H1 (cell line): ENCODE measurements around the gene RUVBL2. TPM values are rescaled to one million over a fixed set of nuclear protein-coding genes. Genes with fewer than 3 reads are reported as not detected.

Experiments used
- CTCF ChIA-PET: fragments of 300-600 bp; sonication (Branson Sonifier 250); formaldehyde crosslinking; loops from one replicate; lab custom pipeline; 2021; ENCODE audit not compliant: partially characterized antibody; lab: Charles Lee
- POLR2A ChIA-PET: fragments of 300-600 bp; sonication (Branson Sonifier 250); formaldehyde crosslinking; loops from one replicate; lab custom pipeline; 2021; ENCODE audit warnings: inconsistent platforms; ENCODE audit not compliant: partially characterized antibody; lab: Charles Lee
- DNase-seq, 2 experiments: peaks; one replicate each; pipeline versions ENCODE4 v3.0.0 to v3.0.0-alpha.2; 2010 to 2022; ENCODE audit warnings: low spot score in 2 of 2, low read depth in 1 of 2, mixed read lengths in 1 of 2
- FAIRE-seq: peaks from 2 replicates; lab custom pipeline; 2011; peaks lifted over from hg19 to GRCh38; lab: Jason Lieb, UNC
- H2AFZ ChIP-seq: 2 replicates; pipeline ENCODE4 v1.8.1; 2012; ENCODE audit warnings: low read length, inconsistent platforms
- H2AK5ac ChIP-seq: 2 replicates; pipeline ENCODE4 v1.6.1; 2013; ENCODE audit warnings: low read depth, low read length
- H2BK120ac ChIP-seq: replicated peaks from 2 replicates; pipeline ENCODE3; 2013; ENCODE audit warnings: low read depth, low read length, inconsistent platforms
- H2BK12ac ChIP-seq: 2 replicates; pipeline ENCODE4 v1.6.1; 2013; ENCODE audit warnings: low read depth, low read length
- H2BK15ac ChIP-seq: 2 replicates; pipeline ENCODE4 v1.6.1; 2013; ENCODE audit warnings: low read length
- H2BK20ac ChIP-seq: 2 replicates; pipeline ENCODE4 v1.6.1; 2013; ENCODE audit warnings: low read length
- H2BK5ac ChIP-seq: 2 replicates; pipeline ENCODE4 v1.6.1; 2013; ENCODE audit warnings: low read depth, low read length
- H3K14ac ChIP-seq: 2 replicates; pipeline ENCODE4 v1.6.1; 2013; ENCODE audit warnings: inconsistent platforms; ENCODE audit not compliant: insufficient read length
- H3K18ac ChIP-seq: 2 replicates; pipeline ENCODE4 v1.6.1; 2013; ENCODE audit warnings: low read length; ENCODE audit errors: extremely low read depth
- H3K23ac ChIP-seq: 2 replicates; pipeline ENCODE4 v1.6.1; 2013; ENCODE audit warnings: inconsistent platforms; ENCODE audit not compliant: insufficient read length
- H3K23me2 ChIP-seq: 2 replicates; pipeline ENCODE4 v1.6.1; 2013; ENCODE audit warnings: low read depth, low read length
- H3K27ac ChIP-seq: 2 replicates; pipeline ENCODE4 v1.6.1; 2011; ENCODE audit warnings: low read depth, low read length, inconsistent platforms
- H3K27me3 ChIP-seq, 4 experiments: replicated peaks in 1 of 4; 1 replicate in 1 of 4; 2 replicates in 3 of 4; pipeline versions ENCODE4 v1.6.1 to v1.8.1; 2011 to 2013; ENCODE audit warnings: low read length in 3 of 4, mild to moderate bottlenecking in 3 of 4, inconsistent platforms in 2 of 4, mixed read lengths in 2 of 4, moderate library complexity in 1 of 4; ENCODE audit not compliant: control insufficient read depth in 3 of 4, insufficient read depth in 3 of 4; ENCODE audit errors: extremely low read depth in 1 of 4
- H3K36me3 ChIP-seq, 4 experiments: 2 replicates each; pipeline versions ENCODE4 v1.6.1 to v1.8.1; 2011 to 2013; ENCODE audit warnings: mild to moderate bottlenecking in 4 of 4, low read length in 3 of 4, moderate library complexity in 2 of 4, control low read depth in 1 of 4, inconsistent platforms in 1 of 4; ENCODE audit not compliant: insufficient read depth in 4 of 4, control insufficient read depth in 2 of 4
- H3K4ac ChIP-seq: replicated peaks from 2 replicates; pipeline ENCODE3; 2013; ENCODE audit warnings: low read length, low read depth, mixed read lengths, inconsistent platforms; ENCODE audit not compliant: insufficient read length
- H3K4me1 ChIP-seq, 4 experiments: replicated peaks in 1 of 4; 1 replicate in 1 of 4; 2 replicates in 3 of 4; pipeline versions ENCODE4 v1.6.1 to v1.8.1; 2011 to 2013; ENCODE audit warnings: low read length in 3 of 4, inconsistent platforms in 2 of 4, mixed read lengths in 1 of 4; ENCODE audit not compliant: insufficient read depth in 4 of 4, control insufficient read depth in 3 of 4
- H3K4me2 ChIP-seq, 2 experiments: 2 replicates each; pipeline versions ENCODE4 v1.6.1 to v1.8.1; 2011 to 2013; ENCODE audit warnings: low read depth in 2 of 2, low read length in 2 of 2, control low read depth in 1 of 2, inconsistent platforms in 1 of 2, mild to moderate bottlenecking in 1 of 2; ENCODE audit not compliant: insufficient read depth in 1 of 2
- H3K4me3 ChIP-seq, 4 experiments: fragments of 200-600, 300-600 bp in 1 of 4; sonication (generic), shearing (Covaris generic), sonication (Bioruptor Twin) in 1 of 4; 2 replicates each; pipeline versions ENCODE4 v1.5.1 to v1.8.1; 2011 to 2016; ENCODE audit warnings: low read length in 4 of 4, low read depth in 3 of 4, control low read depth in 2 of 4, inconsistent platforms in 2 of 4, mild to moderate bottlenecking in 2 of 4, mixed read lengths in 1 of 4, moderate library complexity in 1 of 4; ENCODE audit not compliant: insufficient read depth in 2 of 4; ENCODE audit errors: extremely low read depth in 1 of 4
- H3K56ac ChIP-seq: replicated peaks from 2 replicates; pipeline ENCODE3; 2013; ENCODE audit warnings: low read depth, mild to moderate bottlenecking, mixed read lengths, low read length, inconsistent platforms; ENCODE audit not compliant: insufficient read length
- H3K79me1 ChIP-seq: 2 replicates; pipeline ENCODE4 v1.6.1; 2013; ENCODE audit warnings: low read depth, low read length, control low read depth
- H3K79me2 ChIP-seq, 2 experiments: 2 replicates each; pipeline versions ENCODE4 v1.6.1 to v1.8.1; 2012 to 2013; ENCODE audit warnings: low read length in 2 of 2, mild to moderate bottlenecking in 2 of 2, inconsistent platforms in 1 of 2; ENCODE audit not compliant: insufficient read depth in 2 of 2, control insufficient read depth in 1 of 2
- H3K9ac ChIP-seq, 4 experiments: replicated peaks in 1 of 4; 1 replicate in 1 of 4; 2 replicates in 3 of 4; pipeline versions ENCODE4 v1.6.1 to v1.8.1; 2011 to 2013; ENCODE audit warnings: low read depth in 3 of 4, low read length in 3 of 4, control low read depth in 2 of 4, mild to moderate bottlenecking in 2 of 4, moderate library complexity in 2 of 4, inconsistent platforms in 1 of 4; ENCODE audit errors: extremely low read depth in 1 of 4
- H3K9me3 ChIP-seq, 2 experiments: 2 replicates each; pipeline versions ENCODE4 v1.6.1 to v1.8.1; 2012 to 2013; ENCODE audit warnings: mild to moderate bottlenecking in 2 of 2, moderate library complexity in 2 of 2, control low read depth in 1 of 2, inconsistent platforms in 1 of 2, low read depth in 1 of 2, low read length in 1 of 2, mixed read lengths in 1 of 2; ENCODE audit not compliant: insufficient read depth in 2 of 2
- H4K20me1 ChIP-seq, 2 experiments: replicated peaks in 1 of 2; 2 replicates each; pipeline versions ENCODE3 to v1.8.1; 2011 to 2013; ENCODE audit warnings: inconsistent platforms in 2 of 2, low read length in 2 of 2, mild to moderate bottlenecking in 1 of 2; ENCODE audit not compliant: insufficient read depth in 2 of 2, control insufficient read depth in 1 of 2
- H4K5ac ChIP-seq: 2 replicates; pipeline ENCODE4 v1.6.1; 2013; ENCODE audit warnings: low read length, low read depth, mixed read lengths, inconsistent platforms; ENCODE audit not compliant: insufficient read length
- H4K8ac ChIP-seq: 2 replicates; pipeline ENCODE4 v1.8.0; 2013; ENCODE audit warnings: mild to moderate bottlenecking, moderate library complexity, low read length, inconsistent platforms; ENCODE audit not compliant: insufficient read depth; ENCODE audit errors: extremely low read depth
- H4K91ac ChIP-seq: replicated peaks from 2 replicates; pipeline ENCODE3; 2013; ENCODE audit warnings: low read length, mixed read lengths, inconsistent platforms; ENCODE audit not compliant: insufficient read length
- ATF2 ChIP-seq: IDR thresholded peaks from 2 replicates; pipeline ENCODE4 v1.6.1; 2012; ENCODE audit warnings: low read length, inconsistent platforms
- ATF3 ChIP-seq: IDR thresholded peaks from 2 replicates; pipeline ENCODE4 v1.6.1; 2011; ENCODE audit warnings: low read depth, mild to moderate bottlenecking, low read length; ENCODE audit not compliant: insufficient read depth
- EZH2 ChIP-seq: fragments of 200-600 bp; sonication (generic); IDR thresholded peaks from 2 replicates; pipeline ENCODE4 v1.7.1; 2012; ENCODE audit warnings: low read depth, mild to moderate bottlenecking, moderate library complexity, low read length, inconsistent platforms; ENCODE audit not compliant: severe bottlenecking
- GABPA ChIP-seq: IDR thresholded peaks from 2 replicates; pipeline ENCODE4 v1.6.1; 2011; ENCODE audit warnings: mild to moderate bottlenecking, low read length, moderate library complexity, borderline replicate concordance; ENCODE audit not compliant: insufficient read depth
- NRF1 ChIP-seq: IDR thresholded peaks from 2 replicates; pipeline ENCODE4 v1.6.1; 2011; ENCODE audit warnings: mild to moderate bottlenecking, low read depth, low read length, improper control_type of control experiment
- SAP30 ChIP-seq: fragments of 300-600 bp; sonication (generic); IDR thresholded peaks from 2 replicates; pipeline ENCODE4 v1.7.1; 2012; ENCODE audit warnings: low read length, moderate library complexity, mild to moderate bottlenecking, inconsistent platforms; ENCODE audit not compliant: insufficient read depth, insufficient replicate concordance
- SP2 ChIP-seq: IDR thresholded peaks from 2 replicates; pipeline ENCODE4 v1.6.1; 2012; ENCODE audit warnings: mild to moderate bottlenecking, low read length, inconsistent platforms
- TAF1 ChIP-seq: IDR thresholded peaks from 2 replicates; pipeline ENCODE4 v1.6.1; 2011; ENCODE audit warnings: mild to moderate bottlenecking, low read depth, low read length
- USF2 ChIP-seq: IDR thresholded peaks from 2 replicates; pipeline ENCODE4 v1.6.1; 2011; ENCODE audit warnings: low read length, improper control_type of control experiment
- WGBS, 2 experiments: shearing (Covaris generic) in 1 of 2; methylation state at CpG; one replicate each; pipeline versions ENCODE4 v1.1.6 to v1.1.7; 2013 to 2015; ENCODE audit warnings: low lambda C conversion rate in 2 of 2, mixed read lengths in 2 of 2, inconsistent platforms in 1 of 2, low coverage in 1 of 2, missing lambda C conversion rate in 1 of 2; ENCODE audit not compliant: insufficient replicate concordance in 2 of 2, insufficient coverage in 1 of 2, insufficient read length in 1 of 2; ENCODE audit errors: extremely low coverage in 1 of 2, missing lambda C conversion rate in 1 of 2; 5-methylcytosine and 5-hydroxymethylcytosine counted together
- polyA plus RNA-seq, 7 experiments: library from polyadenylated mRNA; depleted of rRNA in 3 of 7; stranded (reverse) in 5 of 7; unstranded in 2 of 7; fragments of >200 nt in 5 of 7; fragments of 200-250 nt in 2 of 7; gene quantifications; 1 replicate in 5 of 7; 2 replicates in 1 of 7; 4 replicates in 1 of 7; pipeline versions ENCODE4 v1.2.1 to v1.2.3, GENCODE V29; 2011 to 2013; ENCODE audit warnings: missing spikeins in 2 of 7, mixed read lengths in 2 of 7
- total RNA-seq: library from RNA; stranded (reverse); fragmentation: NEBNext Ultra II Directional; extraction: Animal tissue kit (Norgen Biotek cat#: 25700); gene quantifications from 2 replicates; pipeline ENCODE4 v1.2.1, GENCODE V29; 2021

RUVBL2 gene
- total and polyA plus RNA-seq, 2 of the 8 experiments (the other 6 are each of a cell fraction or from before 2014, with no cell fraction given): 152 to 247 TPM

- peaks cover 5% of the 10 kb centered on the region for H3K79me1 ChIP-seq
- no peak overlapping the region for H2BK15ac ChIP-seq
- H4K20me1 ChIP-seq: peaks cover 3 to 16% of the 10 kb centered on the region in 2 experiments
- no peak overlapping the region for H3K56ac ChIP-seq
- no peak overlapping the region for H3K14ac ChIP-seq
- no peak overlapping the region for H2AFZ ChIP-seq
- no peak overlapping the region for H3K4ac ChIP-seq
- no peak overlapping the region for H3K9ac ChIP-seq
- H3K27me3 ChIP-seq: no peaks in the 10 kb centered on the region
- no peak overlapping the region for H4K91ac ChIP-seq
- peaks cover 17% of the 10 kb centered on the region; the same call in 1 of the 2 replicates for H3K23me2 ChIP-seq
- no peak overlapping the region for H2BK20ac ChIP-seq
- no peak overlapping the region for H3K23ac ChIP-seq
- H2BK120ac ChIP-seq: no peak overlapping the region
- TF ChIP-seq SP2: no peak
- TF ChIP-seq NRF1: no peak
- TF ChIP-seq EZH2: no peak
- no peak for TF ChIP-seq ATF3
- no peak for TF ChIP-seq GABPA
- TF ChIP-seq ATF2: no peak
- no peak for TF ChIP-seq TAF1
- TF ChIP-seq USF2: no peak
- TF ChIP-seq SAP30: no peak
- H2AK5ac ChIP-seq: no peak overlapping the region
- H3K36me3 ChIP-seq: peaks cover 0 to 22% (median 13%) of the 10 kb centered on the region in 4 experiments; a peak in 5 of 8 replicates
- H3K4me3 ChIP-seq: peak overlapping the region in 1 of 4 experiments; percentile 59; a peak in 1 of 8 replicates
- CTCF ChIA-PET: interaction anchor here (1.1 to 1.9 kb wide), 3 partner anchors 8 to 175 kb away, joined by 7 to 10 read pairs (median 8); no protein-coding TSS in a partner anchor
- no peak overlapping the region for H2BK12ac ChIP-seq
- H4K5ac ChIP-seq: no peak overlapping the region
- H3K4me2 ChIP-seq: peak overlapping the region in 1 of 2 experiments; percentile 99; a peak in 1 of 4 replicates
- 0 out of 2 replicates have a peak overlapping the region, but pooled peaks have one; percentile 94 for H2BK5ac ChIP-seq
- H3K79me2 ChIP-seq: peaks cover 0 to 13% of the 10 kb centered on the region in 2 experiments; a peak in 2 of 4 replicates
- no peaks in the 10 kb centered on the region for H3K9me3 ChIP-seq
- H3K27ac ChIP-seq: no peak overlapping the region
- FAIRE-seq: no peak
- POLR2A ChIA-PET: interaction anchor here (0.9 to 2.1 kb wide), 8 partner anchors 8 to 89 kb away, joined by 3 to 19 read pairs (median 6); no protein-coding TSS in a partner anchor
- peaks cover 4 to 17% (median 12%) of the 10 kb centered on the region in 4 experiments for H3K4me1 ChIP-seq
- DNase-seq: no peak
- no CpG with 5 or more reads among the region's 7 CpGs for WGBS, 2 experiments
- no peak overlapping the region for H4K8ac ChIP-seq
- no peak overlapping the region for H3K18ac ChIP-seq
These were observed 30.9 kb upstream of the RUVBL2 start for GRCh38 chr19:48962849-48963165.
